NCI-H2196 (cell line): Measurements from ENCODE around the gene RRP9.
"Not testable (repeated sequence)": the region's sequence is repeated elsewhere in the genome, so short reads cannot be mapped to it uniquely, and the experiment has no call there.

Source experiments
- DNase-seq: peaks from one replicate; lab custom pipeline; 2025; ENCODE audit not compliant: unreplicated experiment; lab: John Stamatoyannopoulos, UW

The RRP9 gene

DNA sequence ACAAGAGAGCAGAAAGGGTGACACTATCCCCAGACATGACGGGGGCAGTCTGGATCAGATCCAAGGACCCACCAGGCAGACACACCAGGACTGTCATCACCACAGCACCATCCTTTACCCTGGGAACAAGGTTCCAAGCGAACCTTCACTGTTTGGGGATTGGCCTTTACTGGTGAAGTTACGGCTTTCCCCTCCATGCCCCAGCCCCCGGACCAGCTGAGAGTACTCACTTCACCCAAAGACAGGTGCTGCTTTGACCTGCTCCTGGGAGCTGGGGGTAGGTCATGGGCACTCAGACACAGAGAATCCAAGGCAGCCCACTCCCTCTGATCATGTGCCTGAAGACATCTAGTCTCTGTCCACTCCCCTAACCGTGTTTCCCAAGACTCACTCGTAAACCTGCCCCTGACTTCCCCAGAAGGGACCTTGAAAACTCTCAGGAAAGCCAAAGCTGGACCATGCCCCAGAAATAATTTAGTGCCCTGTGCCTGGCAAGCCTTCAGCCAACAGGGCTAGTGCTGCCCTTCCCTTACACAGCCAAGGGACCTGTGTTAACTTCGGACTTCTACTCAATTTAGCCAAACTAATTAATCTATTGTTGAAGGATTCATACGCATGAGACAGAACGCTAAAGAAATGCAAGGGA, 2.8 kb downstream of the RRP9 start:
- DNase-seq = no peak

GRCh38 chr3:51937611-51938450, 3.9 kb downstream of the RRP9 start:
- DNase-seq = no peak

DNA sequence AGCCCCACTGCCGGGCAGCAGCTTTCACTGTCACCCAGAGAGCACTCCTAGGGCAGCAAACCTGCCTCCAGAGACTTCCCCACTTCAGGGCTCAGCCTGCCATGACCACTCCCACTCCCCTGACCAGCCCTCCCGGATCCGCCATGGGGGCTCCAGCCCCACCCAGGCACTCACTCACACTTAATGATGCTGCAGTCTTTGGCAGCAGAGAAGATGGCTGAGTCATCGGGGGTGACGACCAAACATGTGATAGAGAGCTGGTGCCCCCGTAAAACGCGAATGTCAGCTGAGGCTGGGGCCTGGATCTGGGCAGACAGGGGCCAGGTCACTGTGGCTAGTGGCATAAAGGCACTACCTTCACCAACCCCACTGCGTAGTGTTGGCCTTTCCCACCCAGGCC, 4.7 kb downstream of the RRP9 start:
- DNase-seq = no peak

DNA sequence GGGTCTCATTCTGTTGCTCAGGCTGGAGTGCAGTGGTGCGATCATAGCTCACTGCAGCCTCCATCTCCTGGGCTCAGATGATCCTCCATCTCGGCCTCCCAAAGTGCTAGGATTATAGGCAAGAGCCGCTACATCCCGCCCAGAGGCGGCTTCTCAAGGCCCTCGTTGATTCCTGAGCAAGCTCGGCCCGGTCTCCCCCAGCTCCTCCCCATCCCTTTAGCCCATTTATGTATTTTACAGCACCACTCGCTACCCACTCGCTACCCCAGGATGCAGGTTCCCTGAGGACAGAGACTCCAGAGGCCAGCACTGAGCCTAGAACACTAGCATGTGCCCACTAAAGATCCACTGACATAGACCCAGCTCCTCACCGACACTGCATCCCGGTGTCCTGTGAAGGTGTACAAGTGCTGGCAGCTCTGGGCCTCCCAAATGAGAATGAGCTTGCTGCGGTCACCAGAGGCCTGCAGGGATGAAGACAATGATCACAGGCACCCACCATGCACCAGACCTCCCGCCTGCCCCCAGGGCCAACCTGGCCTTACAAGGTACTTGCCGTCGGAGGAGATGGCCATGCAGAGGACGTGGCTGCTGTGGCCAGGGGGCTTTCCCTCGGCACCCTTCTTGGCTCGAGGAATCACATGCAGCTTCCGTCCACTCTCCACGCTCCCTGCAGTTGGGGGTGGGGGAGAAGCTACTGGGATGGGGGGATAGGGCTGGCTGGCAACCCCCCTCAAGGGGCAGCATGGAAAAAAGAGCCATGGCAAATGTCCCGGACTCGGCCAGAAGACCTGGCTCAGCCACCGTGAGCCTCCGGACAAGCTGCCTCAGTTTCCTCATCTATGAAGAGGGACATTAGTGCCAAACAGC, 5.6 kb downstream of the RRP9 start:
- no peak for DNase-seq

DNA sequence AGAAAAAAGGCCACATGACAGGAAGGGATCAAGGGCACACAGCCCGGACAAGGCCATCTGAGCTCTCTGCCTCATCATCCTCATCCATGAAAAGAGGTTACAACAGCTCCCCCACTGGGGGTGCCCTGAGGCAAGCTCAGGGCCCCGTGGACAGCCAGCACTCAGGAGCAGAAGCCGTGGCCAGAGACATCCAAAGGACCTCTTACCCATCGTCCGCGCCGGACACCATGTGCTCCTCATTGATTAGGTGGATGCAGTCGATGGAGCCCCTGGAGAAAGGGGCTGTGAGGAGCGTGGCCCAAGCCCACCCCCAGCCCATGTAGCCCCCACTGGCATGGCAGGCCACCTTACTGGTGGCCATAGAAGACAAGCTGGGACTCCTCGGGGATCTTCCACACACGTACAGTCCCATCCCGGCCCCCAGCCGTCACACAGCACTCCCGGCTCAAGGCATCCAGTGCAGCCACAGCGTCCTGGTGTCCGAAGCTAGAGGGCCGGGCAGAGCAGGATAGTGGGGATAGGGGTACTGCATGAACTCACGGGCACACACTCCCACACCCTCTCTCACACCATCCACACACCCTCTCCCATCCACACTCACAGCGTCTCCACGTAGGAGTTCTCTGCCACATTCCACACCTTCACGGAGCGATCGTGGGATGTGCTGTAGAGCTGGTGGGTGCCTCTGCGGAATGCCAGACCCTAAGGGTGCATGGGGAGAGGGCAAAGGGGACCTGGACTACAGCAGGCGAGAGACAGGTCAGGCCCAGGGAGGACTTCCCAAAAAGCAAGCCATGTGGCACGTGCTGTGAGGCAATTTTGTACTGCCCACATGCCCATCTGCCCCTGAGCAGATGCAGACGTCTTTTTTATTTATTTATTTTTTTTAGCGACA, 6.5 kb downstream of the RRP9 start:
- DNase-seq = no peak

- no peak for DNase-seq
These were observed 7.4 kb downstream of the RRP9 start for GRCh38 chr3:51934139-51934850.

- DNase-seq = no peak
These were observed 8.1 kb downstream of the RRP9 start for GRCh38 chr3:51933471-51934138.

DNA sequence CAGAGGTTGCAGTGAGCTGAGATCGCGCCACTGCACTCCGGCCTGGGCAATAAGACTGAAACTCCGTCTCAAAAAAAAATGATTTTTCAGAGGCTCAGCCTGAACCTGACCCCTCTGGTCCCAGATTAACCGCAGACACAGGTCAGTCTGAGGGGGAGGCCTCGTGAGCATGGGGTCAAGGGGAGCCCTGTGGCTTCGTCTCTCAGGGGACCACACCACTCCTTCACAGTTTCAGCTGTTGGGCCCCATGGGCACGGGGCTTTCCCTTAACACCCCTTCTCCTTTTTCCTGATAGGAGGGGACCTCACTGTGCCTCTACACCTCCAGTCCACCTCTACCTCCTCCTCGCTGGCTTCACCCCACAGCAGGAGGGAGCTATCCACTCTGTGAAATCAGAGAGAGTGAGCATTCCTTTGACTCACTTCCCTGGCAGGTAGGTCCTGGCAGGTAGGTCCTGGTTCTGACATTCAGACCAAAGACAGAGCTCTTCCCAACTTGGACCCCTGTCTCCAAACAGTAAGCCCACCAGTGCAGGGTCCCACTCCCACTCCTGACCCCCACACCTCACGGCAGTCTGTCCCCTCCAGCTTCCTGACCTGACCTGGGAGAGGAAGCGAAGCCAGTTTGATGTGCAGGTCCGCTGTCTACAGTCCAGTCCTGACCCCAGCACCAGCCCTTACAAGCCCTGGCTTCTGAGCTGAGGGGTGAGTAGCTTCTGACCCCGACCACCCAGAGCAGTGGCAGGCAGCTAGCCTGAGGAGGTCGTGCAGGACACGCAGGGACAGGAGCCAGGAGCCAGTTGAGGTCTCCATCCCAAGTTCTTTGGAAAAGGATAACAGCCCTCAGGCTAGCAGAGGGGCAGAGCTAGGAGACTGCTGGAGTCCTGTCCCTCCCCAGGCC, 9.0 kb downstream of the RRP9 start:
- DNase-seq = no peak

DNA sequence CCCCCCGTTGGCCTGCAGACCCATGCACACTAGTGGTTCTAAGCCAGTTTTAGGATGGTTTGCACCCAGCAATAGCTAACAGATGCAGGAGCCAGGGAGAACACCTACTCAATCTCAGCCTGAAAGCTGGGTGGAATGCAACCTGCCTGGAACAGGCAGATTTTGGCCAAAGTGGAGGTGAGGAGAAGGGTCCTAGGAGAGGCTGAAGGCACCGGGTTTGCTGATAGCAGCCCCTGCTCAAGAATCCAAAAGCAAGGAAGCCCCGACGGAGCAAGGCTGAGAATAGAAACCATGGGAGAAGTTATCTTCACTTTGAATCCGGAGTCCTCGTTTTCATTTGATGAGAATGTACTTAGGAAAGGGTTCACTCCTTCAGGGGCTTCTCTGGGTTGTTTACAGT, 9.9 kb downstream of the RRP9 start:
- no peak for DNase-seq

DNA sequence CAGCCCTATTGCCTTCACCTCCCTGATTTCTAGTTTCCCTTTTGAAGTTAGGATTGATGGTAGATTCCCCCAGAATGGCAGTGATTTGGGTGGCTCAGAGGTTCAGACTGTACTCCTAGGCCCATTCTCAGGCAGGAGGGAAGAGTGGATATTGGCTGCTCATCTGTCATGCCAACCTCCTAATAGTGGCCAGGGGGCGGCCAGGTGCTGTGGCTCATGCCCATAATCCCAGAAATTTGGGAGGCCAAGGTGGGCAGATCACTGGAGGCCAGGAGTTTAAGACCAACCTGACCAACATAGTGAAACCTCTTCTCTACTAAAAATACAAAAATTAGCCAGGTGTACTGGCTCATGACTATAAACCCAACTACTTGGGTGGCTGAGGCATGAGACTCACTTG, 11.3 kb downstream of the RRP9 start:
- no peak for DNase-seq

DNA sequence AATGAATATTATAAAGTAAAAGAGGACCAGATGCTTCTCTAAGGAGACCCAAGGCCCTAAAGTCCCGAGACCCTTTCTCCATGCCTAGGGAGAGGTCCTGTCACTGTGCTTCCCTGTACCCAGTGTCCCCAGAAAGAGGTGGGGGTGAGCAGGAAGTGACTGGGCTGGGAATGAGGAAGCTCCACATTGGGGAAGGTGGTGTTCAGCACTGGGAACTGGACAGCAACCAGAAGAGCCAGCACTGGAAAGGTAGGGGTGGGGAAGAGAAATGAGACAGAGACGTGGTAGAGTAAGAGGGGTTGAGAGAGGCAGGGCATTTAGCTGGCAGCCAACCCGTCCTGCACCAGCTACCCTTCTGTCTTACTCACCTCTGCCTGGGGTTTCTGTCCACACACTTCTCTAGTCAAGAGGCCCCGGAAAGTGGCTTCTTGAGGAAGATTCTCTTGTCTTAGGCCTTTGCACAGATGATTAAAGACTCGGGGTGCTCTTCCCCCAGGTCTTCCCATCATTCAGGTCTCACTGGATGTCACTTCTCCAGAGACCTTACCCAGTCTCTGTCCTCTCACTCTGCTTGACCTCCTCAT, 12.2 kb downstream of the RRP9 start:
- DNase-seq = no peak

DNA sequence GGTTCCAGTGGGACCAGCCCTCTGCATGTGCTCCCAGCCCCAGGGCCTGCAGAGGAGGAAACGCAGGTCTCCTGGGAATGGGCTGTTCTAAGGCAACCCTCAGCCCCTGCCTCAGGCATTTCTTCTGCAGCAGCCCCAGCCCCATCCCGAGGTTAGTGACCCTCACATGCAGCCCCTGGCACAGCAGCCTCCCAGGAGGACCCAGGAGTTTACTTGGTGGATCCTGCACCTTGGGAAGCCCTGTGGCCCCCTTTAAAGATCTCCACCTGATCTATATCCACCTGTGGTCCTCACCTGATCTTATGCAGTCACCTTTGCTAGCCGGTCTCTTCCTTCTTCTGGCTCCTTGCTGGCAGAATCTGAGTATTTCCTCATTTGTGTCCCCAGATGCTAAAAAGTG, 12.7 kb downstream of the RRP9 start:
- DNase-seq = not testable (repeated sequence)

GRCh38 chr3:51928438-51928837, 13.3 kb downstream of the RRP9 start:
- no peak for DNase-seq

DNA sequence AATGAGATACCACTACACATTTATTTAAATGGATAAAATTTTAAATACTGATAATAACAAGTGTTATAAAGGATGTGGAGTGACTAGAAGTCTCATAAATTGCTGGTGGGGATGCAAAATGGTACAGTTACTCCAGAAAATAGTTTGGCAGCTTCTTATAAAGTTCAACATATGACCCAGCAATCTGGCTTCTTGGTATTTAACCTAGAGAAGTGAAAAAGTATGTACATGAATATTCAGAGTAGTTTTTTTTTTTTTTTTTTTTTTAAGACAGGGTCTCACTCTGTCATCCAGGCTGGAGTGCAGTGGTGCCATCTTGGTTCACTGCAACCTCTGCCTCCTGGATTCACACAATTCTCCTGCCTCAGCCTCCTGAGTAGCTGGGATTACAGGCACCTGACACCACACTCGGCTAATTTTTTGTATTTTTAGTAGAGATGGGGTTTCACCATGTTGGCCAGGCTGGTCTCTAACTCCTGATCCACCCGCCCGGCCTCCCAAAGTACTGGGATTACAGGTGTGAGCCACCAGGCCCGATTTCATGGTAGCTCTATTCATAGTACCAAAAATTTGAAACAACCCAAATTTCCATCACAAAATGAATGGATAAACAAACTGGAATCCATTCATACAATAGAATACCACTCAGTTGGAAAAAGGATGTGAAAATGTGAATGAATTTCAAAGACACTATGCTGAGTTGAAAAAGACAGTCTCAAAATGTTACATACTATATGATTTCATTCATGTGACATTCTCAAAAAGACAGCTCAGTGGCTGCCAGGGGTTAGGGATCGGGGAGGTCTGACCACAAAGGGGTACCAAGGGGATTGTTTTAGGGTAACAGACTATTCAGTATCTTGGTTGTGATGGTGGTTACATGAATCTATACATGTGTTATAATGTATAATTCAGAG, 14.4 kb downstream of the RRP9 start:
- no peak for DNase-seq

DNA sequence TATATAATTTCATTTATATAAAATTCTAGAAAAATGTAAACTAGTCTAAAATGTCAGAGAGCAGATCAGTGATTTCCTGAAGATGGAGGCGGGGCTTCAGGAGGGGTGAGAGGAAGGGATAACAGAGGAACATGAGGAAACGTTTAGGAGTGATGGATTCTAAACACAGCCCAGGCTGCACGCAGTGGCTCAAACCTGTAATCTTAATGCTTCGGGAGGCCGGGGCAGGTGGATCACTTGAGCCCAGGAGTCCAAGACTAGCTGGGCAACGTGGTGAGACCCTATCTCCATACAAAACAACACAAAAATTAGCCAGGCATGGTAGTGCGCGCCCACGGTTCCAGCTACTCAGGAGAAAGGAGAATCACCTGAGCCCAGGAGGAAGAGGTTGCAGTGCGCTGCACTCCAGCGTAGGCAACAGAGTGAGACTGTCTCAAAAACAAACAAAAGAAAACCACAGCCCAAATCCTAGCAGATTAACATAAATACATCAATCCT, 20.6 kb downstream of the RRP9 start:
- DNase-seq = no peak

DNA sequence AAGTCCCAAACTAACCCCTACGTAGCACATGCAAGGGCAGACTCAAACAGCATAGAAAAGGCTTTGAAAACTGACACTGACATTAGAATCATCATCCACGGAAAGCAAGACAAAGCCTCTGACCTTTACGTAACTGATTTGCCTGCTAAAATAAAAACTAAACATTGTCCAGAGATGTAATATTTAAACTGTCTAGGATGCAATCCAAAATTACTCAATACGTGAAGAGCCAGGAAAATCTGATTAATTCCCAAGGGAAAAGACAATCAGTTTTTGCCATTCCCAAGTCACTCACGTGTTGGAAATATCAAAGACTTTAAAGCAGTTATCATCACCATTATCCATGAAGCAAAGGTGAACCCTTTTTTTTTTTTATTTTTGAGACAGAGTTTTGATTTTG, 25.3 kb downstream of the RRP9 start:
- no peak for DNase-seq

DNA sequence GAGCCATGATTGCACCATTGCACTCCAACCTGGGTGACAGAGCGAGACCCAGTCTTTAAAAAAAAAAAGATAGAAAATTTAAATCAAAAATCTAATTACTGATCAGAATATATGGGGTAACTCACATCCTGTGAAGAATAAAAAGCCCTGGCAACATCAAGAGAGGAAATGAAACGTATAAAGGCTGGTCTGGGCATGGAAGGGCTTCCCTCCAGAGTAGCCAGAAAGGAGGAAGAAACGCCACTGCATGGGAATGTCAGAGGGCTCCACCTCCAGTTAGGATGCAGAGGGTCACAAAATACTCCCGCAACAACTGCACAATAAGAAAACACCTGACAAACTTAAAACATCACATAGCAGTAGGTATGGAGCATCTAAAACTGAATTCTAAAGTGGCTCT, 33.7 kb downstream of the RRP9 start:
- DNase-seq = no peak
